GM12874 (cell line): ENCODE measurements around the gene KRTAP4-8.
"Not testable (repeated sequence)": the region's sequence is repeated elsewhere in the genome, so short reads cannot be mapped to it uniquely, and the experiment has no call there.

Experiments used
- TF ChIP-seq, protein P1 (sequence below): IDR thresholded peaks from 2 replicates; pipeline ENCODE4 v1.5.1; 2011; ENCODE audit warnings: low read depth, mild to moderate bottlenecking, control low read depth, low read length, moderate library complexity; ENCODE audit not compliant: insufficient read depth

KRTAP4-8 gene

DNA sequence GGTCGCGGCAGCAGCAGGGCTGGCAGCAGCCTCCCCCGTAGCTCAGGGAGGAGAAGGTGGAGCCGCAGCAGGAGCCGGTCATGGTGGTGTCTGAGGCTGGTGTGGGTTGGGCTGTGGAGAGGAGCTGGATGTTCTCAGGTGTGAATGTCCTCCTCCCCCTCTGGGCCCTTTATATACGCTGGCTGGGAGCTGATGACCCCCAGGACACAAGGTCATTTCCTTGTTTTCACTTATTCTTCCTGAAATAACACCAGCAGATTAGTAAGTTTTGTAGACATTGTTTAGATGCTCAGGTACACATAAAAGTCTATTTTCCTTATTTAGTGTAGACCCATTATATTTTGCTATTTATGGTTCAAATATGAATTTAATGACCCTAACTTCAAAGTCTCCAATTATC is 42.8 kb downstream of the KRTAP4-8 start, which contains the start of gene KRTAP2-2:
KRTAP2-2 (minus strand) TSS at position 101 of the 400 bp plus-strand sequence; CDS start at position 82, 19 bp downstream.
- TF ChIP-seq, protein P1, sequence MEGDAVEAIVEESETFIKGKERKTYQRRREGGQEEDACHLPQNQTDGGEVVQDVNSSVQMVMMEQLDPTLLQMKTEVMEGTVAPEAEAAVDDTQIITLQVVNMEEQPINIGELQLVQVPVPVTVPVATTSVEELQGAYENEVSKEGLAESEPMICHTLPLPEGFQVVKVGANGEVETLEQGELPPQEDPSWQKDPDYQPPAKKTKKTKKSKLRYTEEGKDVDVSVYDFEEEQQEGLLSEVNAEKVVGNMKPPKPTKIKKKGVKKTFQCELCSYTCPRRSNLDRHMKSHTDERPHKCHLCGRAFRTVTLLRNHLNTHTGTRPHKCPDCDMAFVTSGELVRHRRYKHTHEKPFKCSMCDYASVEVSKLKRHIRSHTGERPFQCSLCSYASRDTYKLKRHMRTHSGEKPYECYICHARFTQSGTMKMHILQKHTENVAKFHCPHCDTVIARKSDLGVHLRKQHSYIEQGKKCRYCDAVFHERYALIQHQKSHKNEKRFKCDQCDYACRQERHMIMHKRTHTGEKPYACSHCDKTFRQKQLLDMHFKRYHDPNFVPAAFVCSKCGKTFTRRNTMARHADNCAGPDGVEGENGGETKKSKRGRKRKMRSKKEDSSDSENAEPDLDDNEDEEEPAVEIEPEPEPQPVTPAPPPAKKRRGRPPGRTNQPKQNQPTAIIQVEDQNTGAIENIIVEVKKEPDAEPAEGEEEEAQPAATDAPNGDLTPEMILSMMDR: not testable (repeated sequence)

DNA sequence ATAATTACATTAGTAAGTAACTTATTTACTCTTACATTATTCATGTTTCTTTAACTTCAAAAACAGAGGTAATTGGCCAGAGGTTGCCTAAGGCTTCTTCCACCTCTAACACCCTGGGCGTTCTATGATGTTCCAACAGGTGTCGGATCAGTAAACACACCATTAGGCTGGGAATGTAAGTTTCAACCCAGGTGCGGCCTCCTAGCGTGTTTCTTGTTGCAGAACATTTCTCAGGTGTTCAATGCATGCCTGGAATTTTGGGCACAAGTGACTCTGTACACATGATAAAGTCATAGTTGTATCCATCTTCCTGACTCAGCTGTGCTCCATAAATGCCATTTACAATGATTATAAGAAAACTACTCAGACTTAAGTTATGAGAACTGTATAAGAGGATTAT is 43.9 kb downstream of the KRTAP4-8 start:
- TF ChIP-seq, protein P1: no peak

DNA sequence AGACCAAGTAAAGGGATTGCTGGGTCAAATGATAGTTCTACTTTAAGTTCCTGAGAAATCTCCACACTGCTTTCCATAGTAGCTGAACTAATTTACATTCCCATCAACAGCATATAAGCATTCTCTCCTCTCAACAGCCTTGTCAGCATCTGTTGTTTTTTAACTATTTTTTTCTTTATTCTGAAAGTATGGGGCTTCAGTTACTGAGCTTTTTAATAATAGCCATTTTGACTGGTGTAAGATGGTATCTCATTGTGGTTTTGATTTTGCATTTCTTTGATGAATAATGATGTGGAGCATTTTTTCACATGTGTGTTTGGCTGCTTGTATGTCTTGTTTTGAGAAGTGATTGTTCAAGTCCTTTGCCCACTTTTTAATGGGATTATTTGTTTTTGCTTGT is 45.4 kb downstream of the KRTAP4-8 start:
- TF ChIP-seq, protein P1: no peak

DNA sequence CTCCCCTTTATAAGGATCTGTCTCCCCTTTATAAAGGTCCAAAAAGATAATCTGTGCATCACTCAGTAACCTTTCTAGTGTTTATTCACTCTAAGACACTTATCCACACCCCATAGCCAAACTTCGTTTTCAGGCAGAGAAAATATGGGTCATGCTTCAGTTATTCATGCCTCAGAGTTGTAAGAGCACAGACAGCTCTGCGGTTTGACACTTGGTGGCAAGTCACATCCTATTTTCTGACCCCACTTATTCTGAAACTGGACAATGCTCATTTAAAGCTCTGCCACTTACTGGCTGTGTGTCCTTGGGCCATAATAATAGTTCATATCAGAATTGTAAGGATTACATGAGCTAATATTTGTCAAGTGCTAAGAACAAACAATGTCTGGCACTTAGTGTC is 48.8 kb downstream of the KRTAP4-8 start:
- TF ChIP-seq, protein P1: no peak

DNA sequence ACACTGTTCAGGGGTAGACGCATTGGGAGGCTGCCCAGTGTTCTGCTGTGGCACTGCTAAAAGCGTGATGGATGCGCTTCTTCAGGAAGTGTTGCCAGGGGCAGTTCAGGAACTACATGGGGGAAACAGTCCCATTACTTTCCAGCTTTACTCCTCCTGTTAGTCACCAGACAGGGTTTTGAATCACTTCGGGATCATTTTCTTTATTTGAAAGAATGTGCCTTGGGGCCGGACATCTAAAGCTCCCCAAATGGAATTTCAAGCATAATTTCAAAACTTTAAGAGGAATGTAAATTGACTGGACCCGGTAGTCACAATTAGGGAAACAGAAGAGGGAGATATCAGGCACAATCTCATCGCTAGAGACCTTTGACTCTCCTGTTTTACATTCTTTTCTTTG is 49.5 kb downstream of the KRTAP4-8 start:
- TF ChIP-seq, protein P1: no peak
